GM23338 (cell line): Measurements from ENCODE around the gene ESPNL. TPM values are rescaled to one million over a fixed set of nuclear protein-coding genes. Genes with fewer than 3 reads are reported as not detected.

Experiments used
- ATAC-seq: fragments of 200-7000 bp; cut with Tn5 transposase; 3 replicates; pipeline ENCODE4 v1.9.1; 2020
- DNase-seq: peaks from one replicate; pipeline ENCODE4 v3.0.0-alpha.2; 2015; ENCODE audit warnings: low spot score
- H2AFZ ChIP-seq: fragments of 200-600 bp; sonication (generic); 2 replicates; pipeline ENCODE4 v1.8.0; 2016; ENCODE audit warnings: antibody characterized with exemption, mild to moderate bottlenecking, moderate library complexity
- H3F3A ChIP-seq: fragments of 200-600 bp; sonication (generic); replicated peaks from 2 replicates; pipeline ENCODE4 v1.8.0; 2017; ENCODE audit warnings: antibody characterized with exemption, mixed run types, low read depth
- H3K27ac ChIP-seq: fragments of 200-600 bp; sonication (generic); 2 replicates; pipeline ENCODE4 v1.6.1; 2016; ENCODE audit warnings: low read depth
- H3K27me3 ChIP-seq: fragments of 200-600 bp; sonication (generic); 2 replicates; pipeline ENCODE4 v1.8.0; 2016; ENCODE audit warnings: mild to moderate bottlenecking, mixed run types, moderate library complexity; ENCODE audit not compliant: insufficient read depth
- H3K36me3 ChIP-seq: fragments of 200-600 bp; sonication (generic); 2 replicates; pipeline ENCODE4 v1.8.0; 2016; ENCODE audit warnings: mild to moderate bottlenecking; ENCODE audit not compliant: insufficient read depth
- H3K4me1 ChIP-seq: fragments of 200-600 bp; sonication (generic); 2 replicates; pipeline ENCODE4 v1.8.0; 2016; ENCODE audit warnings: mild to moderate bottlenecking, moderate library complexity; ENCODE audit not compliant: insufficient read depth
- H3K4me2 ChIP-seq: fragments of 200-600 bp; sonication (generic); 2 replicates; pipeline ENCODE4 v1.7.1; 2017; ENCODE audit warnings: mixed run types
- H3K4me3 ChIP-seq: fragments of 200-600 bp; sonication (generic); 2 replicates; pipeline ENCODE4 v1.6.1; 2016; ENCODE audit warnings: mixed run types
- H3K79me2 ChIP-seq: fragments of 200-600 bp; sonication (generic); replicated peaks from 2 replicates; pipeline ENCODE4 v1.8.0; 2017; ENCODE audit warnings: mild to moderate bottlenecking; ENCODE audit not compliant: insufficient read depth
- H3K9me2 ChIP-seq: fragments of 200-600 bp; sonication (generic); 2 replicates; pipeline ENCODE4 v1.8.0; 2017; ENCODE audit not compliant: insufficient read depth
- H4K20me1 ChIP-seq: fragments of 200-600 bp; sonication (generic); replicated peaks from 2 replicates; pipeline ENCODE4 v1.8.0; 2017; ENCODE audit warnings: mild to moderate bottlenecking; ENCODE audit not compliant: insufficient read depth
- H3K27ac Mint-ChIP-seq: 2 replicates; pipeline ENCODE4 v1.8.0; 2020; ENCODE audit warnings: inconsistent platforms, mild to moderate bottlenecking, moderate library complexity, mixed read lengths
- H3K27me3 Mint-ChIP-seq: 3 replicates; pipeline ENCODE4 v1.8.0; 2022; ENCODE audit warnings: low read depth, mild to moderate bottlenecking, moderate library complexity, mixed read lengths, inconsistent platforms; ENCODE audit not compliant: insufficient read depth, poor library complexity
- H3K36me3 Mint-ChIP-seq: 3 replicates; pipeline ENCODE4 v1.8.0; 2021; ENCODE audit warnings: low read depth, mild to moderate bottlenecking, inconsistent platforms, moderate library complexity, mixed read lengths
- H3K4me1 Mint-ChIP-seq: 3 replicates; pipeline ENCODE4 v1.8.0; 2020; ENCODE audit warnings: mild to moderate bottlenecking, inconsistent platforms, mixed read lengths
- H3K4me3 Mint-ChIP-seq: 3 replicates; pipeline ENCODE4 v1.8.0; 2021; ENCODE audit warnings: moderate library complexity, mild to moderate bottlenecking, inconsistent platforms, mixed read lengths
- H3K9me3 Mint-ChIP-seq: 3 replicates; pipeline ENCODE4 v1.8.0; 2020; ENCODE audit warnings: moderate library complexity, mild to moderate bottlenecking, inconsistent platforms, mixed read lengths
- CREB1 ChIP-seq: fragments of 250-450 bp; sonication (Bioruptor Pico); IDR thresholded peaks from 2 replicates; pipeline ENCODE4 v1.5.0; 2020; ENCODE audit warnings: low read depth, mild to moderate bottlenecking, moderate library complexity
- EZH2 ChIP-seq: fragments of 200-600 bp; sonication (generic); IDR thresholded peaks from one replicate; pipeline ENCODE4 v1.8.0; 2017; ENCODE audit warnings: antibody characterized with exemption, mild to moderate bottlenecking, low read depth; ENCODE audit not compliant: unreplicated experiment
- EZH2phosphoT487 ChIP-seq: fragments of 200-600 bp; sonication (generic); IDR thresholded peaks from one replicate; pipeline ENCODE4 v1.8.1; 2018; ENCODE audit warnings: antibody characterized with exemption; ENCODE audit not compliant: unreplicated experiment
- JUNB ChIP-seq: IDR thresholded peaks from one replicate; pipeline ENCODE4 v1.6.1; 2016; ENCODE audit warnings: antibody characterized with exemption; ENCODE audit not compliant: unreplicated experiment
- NANOG ChIP-seq: IDR thresholded peaks from 2 replicates; pipeline ENCODE4 v1.6.1; 2016; ENCODE audit warnings: antibody characterized with exemption, borderline replicate concordance
- POLR2AphosphoS5 ChIP-seq: IDR thresholded peaks from 2 replicates; pipeline ENCODE4 v1.6.1; 2016; ENCODE audit warnings: antibody characterized with exemption, low read depth
- REST ChIP-seq: IDR thresholded peaks from one replicate; pipeline ENCODE4 v1.6.1; 2018; ENCODE audit warnings: antibody characterized with exemption; ENCODE audit not compliant: unreplicated experiment
- STAT1 ChIP-seq: IDR thresholded peaks from one replicate; pipeline ENCODE4 v1.6.1; 2016; ENCODE audit warnings: antibody characterized with exemption; ENCODE audit not compliant: unreplicated experiment
- ZNF114 ChIP-seq: fragments of 250-450 bp; sonication (Bioruptor Pico); IDR thresholded peaks from 2 replicates; pipeline ENCODE4 v1.5.0; 2020; ENCODE audit warnings: mild to moderate bottlenecking, moderate library complexity
- ZNF331 ChIP-seq: fragments of 250-450 bp; sonication (Bioruptor Pico); IDR thresholded peaks from 2 replicates; pipeline ENCODE4 v1.5.0; 2020; ENCODE audit warnings: low read depth, mild to moderate bottlenecking, moderate library complexity
- ZNF462 ChIP-seq: fragments of 250-450 bp; sonication (Bioruptor Pico); IDR thresholded peaks from 2 replicates; pipeline ENCODE4 v1.5.0; 2020; ENCODE audit warnings: mild to moderate bottlenecking, moderate library complexity
- polyA plus RNA-seq: library from polyadenylated mRNA; unstranded; fragments of >200 nt; fragmentation: Nextera tagmentation; extraction: Ambion mirVana; gene quantifications from 2 replicates; pipeline ENCODE4 v1.2.1, GENCODE V29; 2016
- total RNA-seq: library from RNA; depleted of rRNA; stranded (reverse); fragments of >200 nt; shearing (Covaris generic); gene quantifications from 2 replicates; pipeline ENCODE4 v1.2.3, GENCODE V29; 2014

ESPNL gene
- total and polyA plus RNA-seq, 2 experiments from 2014 or later = 0.44 to 3.1 TPM

- H3K27ac Mint-ChIP-seq = no peak overlapping the region
- H3K4me3 Mint-ChIP-seq = no peak overlapping the region
- Histone ChIP-seq H3K4me1 (no peaks in the 10 kb centered on the region), H3K27ac (no peak overlapping the region), H3K79me2 (no peaks in the 10 kb centered on the region), H3K36me3 (no peaks in the 10 kb centered on the region), H4K20me1 (no peaks in the 10 kb centered on the region), H3K9me2 (no peaks in the 10 kb centered on the region), H3K27me3 (no peaks in the 10 kb centered on the region), H3K4me2 (no peak overlapping the region), H3K4me3 (no peak overlapping the region), H3F3A (peaks cover 9% of the 10 kb centered on the region; the same call in 1 of the 2 replicates), H2AFZ (no peak overlapping the region)
- TF ChIP-seq POLR2AphosphoS5 = no peak
- no peak for TF ChIP-seq REST
- no peak for TF ChIP-seq NANOG
- TF ChIP-seq STAT1 = no peak
- TF ChIP-seq ZNF114 (CRISPR knock-in tag) = no peak
- TF ChIP-seq ZNF331 (CRISPR knock-in tag) = no peak
- TF ChIP-seq EZH2phosphoT487 = no peak
- no peak for TF ChIP-seq JUNB
- no peaks in the 10 kb centered on the region for H3K9me3 Mint-ChIP-seq
- DNase-seq (no peak), ATAC-seq (no peak)
- no peaks in the 10 kb centered on the region for H3K4me1 Mint-ChIP-seq
- peaks cover 4% of the 10 kb centered on the region for H3K27me3 Mint-ChIP-seq
- H3K36me3 Mint-ChIP-seq = no peaks in the 10 kb centered on the region
Observed at GRCh38 chr2:238126338-238126737, 26.2 kb downstream of the ESPNL start.

- Mint-ChIP-seq H3K36me3 (no peaks in the 10 kb centered on the region), H3K9me3 (no peaks in the 10 kb centered on the region), H3K4me1 (no peaks in the 10 kb centered on the region), H3K4me3 (no peak overlapping the region), H3K27me3 (peaks cover 4% of the 10 kb centered on the region), H3K27ac (no peak overlapping the region)
- H3K4me3 ChIP-seq = no peak overlapping the region
- no peaks in the 10 kb centered on the region for H3K9me2 ChIP-seq
- ATAC-seq (no peak), DNase-seq (no peak)
- H3K27ac ChIP-seq = no peak overlapping the region
- H3F3A ChIP-seq = peaks cover 9% of the 10 kb centered on the region; the same call in 1 of the 2 replicates
- H3K4me1 ChIP-seq = no peaks in the 10 kb centered on the region
- H3K36me3 ChIP-seq = no peaks in the 10 kb centered on the region
- no peaks in the 10 kb centered on the region for H4K20me1 ChIP-seq
- H3K79me2 ChIP-seq = no peaks in the 10 kb centered on the region
- no peaks in the 10 kb centered on the region for H3K27me3 ChIP-seq
- H2AFZ ChIP-seq = no peak overlapping the region
- H3K4me2 ChIP-seq = no peak overlapping the region
- TF ChIP-seq NANOG (no peak), ZNF114 (CRISPR knock-in tag) (no peak), ZNF462 (CRISPR knock-in tag) (no peak), CREB1 (CRISPR knock-in tag) (no peak), JUNB (no peak), EZH2 (no peak), STAT1 (no peak)
Observed at GRCh38 chr2:238126775-238127164, 26.6 kb downstream of the ESPNL start.
